ENCODE data around the gene HPCAL1. TPM values are rescaled to one million over a fixed set of nuclear protein-coding genes. Genes with fewer than 3 reads are reported as not detected.
A peak's percentile ranks its signal among the peaks of the same experiment; 100 is the strongest.

HPCAL1 gene
- total RNA-seq, 4 donors from 2014 or later: 11.1 to 122 (median 48.9) TPM

- H3K4me1 ChIP-seq: no peaks in the 10 kb centered on the region
- no peaks in the 10 kb centered on the region for H3K9me3 ChIP-seq
- TF ChIP-seq POLR2A (IDR thresholded peaks at IDR 0.05): no peak
- TF ChIP-seq CTCF (IDR thresholded peaks at IDR 0.05): no peak
- H3K27ac ChIP-seq: peak overlapping the region; percentile 62 to 84
- H3K27me3 ChIP-seq: no peaks in the 10 kb centered on the region
- intact Hi-C loops (cut with DNase I; ENCODE audit: low total_unique reads): no loop called here
- DNase-seq: no peak
- H3K4me3 ChIP-seq: no peak overlapping the region
- no peaks in the 10 kb centered on the region for H3K36me3 ChIP-seq
These were observed 25.2 kb upstream of the HPCAL1 start for GRCh38 chr2:10277293-10278028.

- no peaks in the 10 kb centered on the region for H3K27me3 ChIP-seq
- H3K9me3 ChIP-seq: no peaks in the 10 kb centered on the region
- peak; percentile 81 to 83 for DNase-seq
- TF ChIP-seq CTCF (IDR thresholded peaks at IDR 0.05) (no peak), POLR2A (IDR thresholded peaks at IDR 0.05) (no peak)
- no peaks in the 10 kb centered on the region for H3K36me3 ChIP-seq
- no peak overlapping the region for H3K4me3 ChIP-seq
- intact Hi-C loops (cut with DNase I; ENCODE audit: low total_unique reads): no loop called here
- no peaks in the 10 kb centered on the region for H3K4me1 ChIP-seq
- H3K27ac ChIP-seq: peak overlapping the region; percentile 62 to 84
These were observed 24.5 kb upstream of the HPCAL1 start for GRCh38 chr2:10278029-10278762.

- DNase-seq: no peak
- Histone ChIP-seq H3K36me3 (no peaks in the 10 kb centered on the region), H3K4me3 (no peak overlapping the region), H3K27ac (peak overlapping the region; percentile 62 to 84), H3K4me1 (no peaks in the 10 kb centered on the region), H3K9me3 (no peaks in the 10 kb centered on the region), H3K27me3 (no peaks in the 10 kb centered on the region)
- intact Hi-C loops (cut with DNase I; ENCODE audit: low total_unique reads): no loop called here
- no peak for TF ChIP-seq CTCF (IDR thresholded peaks at IDR 0.05)
- TF ChIP-seq POLR2A (IDR thresholded peaks at IDR 0.05): no peak
These were observed 23.8 kb upstream of the HPCAL1 start for GRCh38 chr2:10278763-10279471.

DNA sequence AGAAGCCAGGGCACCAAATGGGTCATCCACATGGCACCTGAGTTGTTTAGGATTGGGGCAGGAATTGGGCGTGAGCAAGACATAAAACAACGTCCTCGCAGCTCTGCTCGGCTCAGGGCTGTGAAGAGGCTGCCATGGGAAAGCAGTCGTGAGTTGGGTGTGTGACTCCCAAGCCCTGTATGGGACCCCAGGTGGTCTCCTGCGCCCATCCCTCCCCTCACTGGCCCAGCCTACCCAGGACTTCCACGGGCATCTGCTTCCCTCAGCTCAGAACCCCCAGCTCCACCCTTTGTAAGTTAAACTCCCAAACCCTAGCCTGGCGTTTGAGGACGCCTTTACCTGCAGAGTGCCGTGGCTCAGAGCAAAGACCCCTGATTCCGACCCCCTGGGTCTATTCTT lies 23.2 kb upstream of the HPCAL1 start:
- Histone ChIP-seq H3K4me1 (no peaks in the 10 kb centered on the region), H3K27ac (peak overlapping the region in 1 of 2 donors; percentile 84), H3K9me3 (no peaks in the 10 kb centered on the region), H3K4me3 (no peak overlapping the region), H3K36me3 (no peaks in the 10 kb centered on the region), H3K27me3 (no peaks in the 10 kb centered on the region)
- no peak for TF ChIP-seq POLR2A (IDR thresholded peaks at IDR 0.05)
- TF ChIP-seq CTCF (IDR thresholded peaks at IDR 0.05): no peak
- DNase-seq: no peak
- intact Hi-C loops (cut with DNase I; ENCODE audit: low total_unique reads): no loop called here
